Gastrocnemius medialis (tissue), 4 donors: ENCODE measurements around the gene OR6X1. TPM values are rescaled to one million over a fixed set of nuclear protein-coding genes. Genes with fewer than 3 reads are reported as not detected.

ENCODE experiments used
- ATAC-seq, 2 donors: fragments of 150-250 bp; one replicate each; pipeline ENCODE4 v1.9.1; 2016
- DNase-seq, 2 donors: peaks; one replicate each; pipeline ENCODE4 v3.0.0-alpha.2; 2019
- H3K27ac ChIP-seq, 4 donors: fragments of 200-600 bp; sonication (generic); 1 replicate in 1 of 4; 2 replicates in 3 of 4; pipeline ENCODE4 v1.5.1; 2016 to 2018; ENCODE audit warnings: mild to moderate bottlenecking in 2 of 4, moderate library complexity in 1 of 4
- H3K27me3 ChIP-seq, 3 donors: fragments of 200-600 bp; sonication (generic) in 2 of 3; 1 replicate in 1 of 3; 2 replicates in 2 of 3; pipeline versions ENCODE4 v1.5.1 to v1.6.0; 2016 to 2019; ENCODE audit warnings: mild to moderate bottlenecking in 1 of 3, moderate library complexity in 1 of 3
- H3K36me3 ChIP-seq, 2 donors: fragments of 200-600 bp; sonication (generic) in 1 of 2; one replicate each; pipeline ENCODE4 v1.5.1; 2017 to 2018
- H3K4me1 ChIP-seq, 2 donors: fragments of 200-600 bp; sonication (generic) in 1 of 2; one replicate each; pipeline ENCODE4 v1.5.1; 2016 to 2017; ENCODE audit warnings: mild to moderate bottlenecking in 2 of 2
- H3K4me3 ChIP-seq, 4 donors: fragments of 200-600 bp; sonication (generic) in 3 of 4; 1 replicate in 1 of 4; 2 replicates in 3 of 4; pipeline ENCODE4 v1.5.1; 2016 to 2019; ENCODE audit warnings: mild to moderate bottlenecking in 2 of 4
- H3K9me3 ChIP-seq, 3 donors: fragments of 200-600 bp; sonication (generic) in 2 of 3; 1 replicate in 1 of 3; 2 replicates in 2 of 3; pipeline ENCODE4 v1.5.1; 2016 to 2019
- POLR2A ChIP-seq, 2 donors: fragments of 450-650 bp; IDR thresholded peaks; one replicate each; pipeline ENCODE4 v1.6.1; 2017; ENCODE audit warnings: antibody characterized with exemption in 2 of 2, mild to moderate bottlenecking in 2 of 2, moderate library complexity in 2 of 2
- in situ Hi-C, 4 donors: fragments of 200-750 bp; cut with MboI; loops; one replicate each; pipeline versions ENCODE4 v1.15.0 to v1.8.0; 2017; ENCODE audit warnings: low sequenced_read_pairs in 4 of 4
- intact Hi-C: fragments of 100-400 bp; cut with DNase I; formaldehyde crosslinking; loops from one replicate; pipeline ENCODE4 v1.15.1; 2023; ENCODE audit warnings: low total_unique reads
- total RNA-seq, 4 donors: library from RNA; depleted of rRNA; stranded (reverse); fragments of >200 nt; gene quantifications; one replicate each; pipeline versions ENCODE4 v1.1.0 to v1.2.3, GENCODE V29; 2016
- TF ChIP-seq, protein P1 (sequence below), 5 experiments: fragments of 450-650 bp in 3 of 5; fragments of 200-600 bp in 2 of 5; sonication (generic) in 2 of 5; IDR thresholded peaks in 4 of 5; conservative IDR thresholded peaks in 1 of 5; 1 replicate in 4 of 5; 2 replicates in 1 of 5; pipeline ENCODE4 v1.5.1; 2016 to 2019; ENCODE audit warnings: antibody characterized with exemption in 5 of 5, mild to moderate bottlenecking in 3 of 5, moderate library complexity in 3 of 5

The OR6X1 gene
- total RNA-seq, 4 donors from 2014 or later: not detected

DNA sequence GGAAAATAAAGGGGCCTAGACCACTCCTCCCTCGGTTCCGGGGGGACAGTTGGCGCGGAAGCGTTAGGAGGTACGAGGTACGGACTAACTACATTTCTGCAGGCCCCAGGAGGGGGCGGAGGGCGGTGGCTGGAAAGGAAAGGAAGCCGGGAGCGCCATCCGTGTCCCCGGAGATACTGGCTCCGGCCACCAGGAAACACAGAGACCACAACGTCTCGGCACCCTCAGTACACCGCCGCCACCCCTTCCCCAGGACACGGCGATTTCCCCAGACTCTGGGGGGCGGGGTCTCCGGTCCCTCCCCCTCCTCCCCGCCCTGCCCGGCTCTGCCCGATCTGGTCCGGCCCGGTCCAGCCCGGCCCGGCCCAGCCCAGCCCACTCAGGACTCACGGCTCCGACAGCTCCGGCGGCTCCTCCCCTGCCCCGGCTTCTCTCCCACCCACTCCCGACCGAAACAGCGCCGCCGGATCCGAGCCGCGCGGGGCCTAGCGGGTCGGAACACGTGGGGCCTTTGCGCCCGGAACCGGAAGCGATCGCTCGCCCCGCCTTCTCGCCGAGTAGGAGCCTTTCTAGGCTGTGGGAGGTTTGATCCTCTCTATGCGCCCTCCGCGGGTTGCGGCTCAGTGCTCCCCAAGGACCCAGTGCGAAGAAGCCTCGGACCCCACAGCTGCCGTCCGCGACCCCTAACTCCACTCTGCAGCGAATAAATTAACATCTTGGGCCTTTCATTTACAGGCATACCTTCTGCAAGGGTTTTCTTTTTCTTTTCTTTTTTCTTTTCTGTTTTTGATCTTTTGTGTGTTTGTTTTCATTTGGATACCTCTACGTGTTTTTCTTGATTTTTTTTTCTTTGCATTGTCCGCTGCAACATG is 12.9 kb downstream of the OR6X1 start, which contains the start of gene ZNF202:
Gene ZNF202 (minus strand): TSS at position 502 of the 872 bp plus-strand sequence. CDS start 10,772 bp downstream, outside the sequence.
- Histone ChIP-seq H3K36me3 (peaks cover 0 to 15% of the 10 kb centered on the region in 2 donors), H3K4me3 (peak within 1 kb of the TSS; percentile 84 to 95 (median 89)), H3K27me3 (no peaks in the 10 kb centered on the region), H3K27ac (peak within 1 kb of the TSS; percentile 87 to 92 (median 91)), H3K4me1 (peaks cover 20% of the 10 kb centered on the region in 2 donors), H3K9me3 (no peaks in the 10 kb centered on the region)
- DNase-seq (peak; percentile 81 to 85), ATAC-seq (peak; percentile 99)
- TF ChIP-seq, protein P1, sequence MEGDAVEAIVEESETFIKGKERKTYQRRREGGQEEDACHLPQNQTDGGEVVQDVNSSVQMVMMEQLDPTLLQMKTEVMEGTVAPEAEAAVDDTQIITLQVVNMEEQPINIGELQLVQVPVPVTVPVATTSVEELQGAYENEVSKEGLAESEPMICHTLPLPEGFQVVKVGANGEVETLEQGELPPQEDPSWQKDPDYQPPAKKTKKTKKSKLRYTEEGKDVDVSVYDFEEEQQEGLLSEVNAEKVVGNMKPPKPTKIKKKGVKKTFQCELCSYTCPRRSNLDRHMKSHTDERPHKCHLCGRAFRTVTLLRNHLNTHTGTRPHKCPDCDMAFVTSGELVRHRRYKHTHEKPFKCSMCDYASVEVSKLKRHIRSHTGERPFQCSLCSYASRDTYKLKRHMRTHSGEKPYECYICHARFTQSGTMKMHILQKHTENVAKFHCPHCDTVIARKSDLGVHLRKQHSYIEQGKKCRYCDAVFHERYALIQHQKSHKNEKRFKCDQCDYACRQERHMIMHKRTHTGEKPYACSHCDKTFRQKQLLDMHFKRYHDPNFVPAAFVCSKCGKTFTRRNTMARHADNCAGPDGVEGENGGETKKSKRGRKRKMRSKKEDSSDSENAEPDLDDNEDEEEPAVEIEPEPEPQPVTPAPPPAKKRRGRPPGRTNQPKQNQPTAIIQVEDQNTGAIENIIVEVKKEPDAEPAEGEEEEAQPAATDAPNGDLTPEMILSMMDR (IDR thresholded peaks at IDR 0.05 in 4 of 5, conservative IDR thresholded peaks at IDR 0.05 in 1 of 5): peak in 1 of 5 experiments; percentile 31
- peak; percentile 53 to 58 for TF ChIP-seq POLR2A (IDR thresholded peaks at IDR 0.05)
- in situ Hi-C loops (no loop called here), intact Hi-C loops (no loop called here)

DNA sequence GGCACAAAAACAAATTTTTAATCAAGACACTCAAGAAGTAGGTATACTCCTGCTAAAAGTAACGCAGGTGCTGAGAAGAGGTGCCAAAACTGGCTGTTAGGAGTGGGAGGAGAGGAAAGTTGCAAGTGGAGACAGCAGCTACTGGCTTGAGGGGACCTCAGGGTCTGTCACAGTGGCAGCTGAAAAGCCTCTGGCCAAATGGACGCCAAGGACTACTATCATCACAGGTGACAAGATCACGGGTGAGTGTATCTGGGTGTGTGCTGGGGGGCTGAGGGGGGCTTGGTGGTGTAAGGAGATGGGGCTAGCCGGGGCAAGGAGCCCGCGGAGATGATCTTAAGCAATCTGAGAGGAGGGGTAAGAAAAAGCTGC is 13.5 kb downstream of the OR6X1 start:
- DNase-seq: no peak
- no peak for ATAC-seq
- Histone ChIP-seq H3K27me3 (no peaks in the 10 kb centered on the region), H3K4me3 (peak overlapping the region; percentile 84 to 95 (median 89)), H3K27ac (peak overlapping the region; percentile 87 to 92 (median 91)), H3K4me1 (peaks cover 20% of the 10 kb centered on the region in 2 donors), H3K9me3 (no peaks in the 10 kb centered on the region), H3K36me3 (peaks cover 0 to 15% of the 10 kb centered on the region in 2 donors)
- intact Hi-C loops (no loop called here), in situ Hi-C loops (no loop called here)
- TF ChIP-seq, protein P1 (IDR thresholded peaks at IDR 0.05 in 4 of 5, conservative IDR thresholded peaks at IDR 0.05 in 1 of 5): no peak
- TF ChIP-seq POLR2A (IDR thresholded peaks at IDR 0.05): no peak

DNA sequence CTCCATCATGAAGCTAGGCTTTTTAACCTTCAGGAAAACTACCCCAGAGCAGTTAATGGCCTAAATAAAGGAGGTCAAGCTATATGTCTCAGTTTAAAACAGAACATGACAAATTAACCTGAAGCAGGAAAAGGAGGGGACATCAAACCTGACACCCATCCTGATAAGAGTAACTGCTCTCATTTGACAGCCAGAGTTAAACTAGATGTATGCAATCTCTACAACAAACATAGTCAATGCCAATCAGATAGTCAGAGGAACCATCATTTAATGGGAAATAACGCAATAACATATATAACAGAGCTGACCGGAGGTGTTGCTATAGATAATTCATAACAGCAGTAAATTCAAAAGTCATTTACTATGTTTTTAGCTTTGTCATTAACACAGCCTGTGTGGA is 15.9 kb downstream of the OR6X1 start:
- in situ Hi-C loops (no loop called here), intact Hi-C loops (no loop called here)
- no peaks in the 10 kb centered on the region for H3K9me3 ChIP-seq

DNA sequence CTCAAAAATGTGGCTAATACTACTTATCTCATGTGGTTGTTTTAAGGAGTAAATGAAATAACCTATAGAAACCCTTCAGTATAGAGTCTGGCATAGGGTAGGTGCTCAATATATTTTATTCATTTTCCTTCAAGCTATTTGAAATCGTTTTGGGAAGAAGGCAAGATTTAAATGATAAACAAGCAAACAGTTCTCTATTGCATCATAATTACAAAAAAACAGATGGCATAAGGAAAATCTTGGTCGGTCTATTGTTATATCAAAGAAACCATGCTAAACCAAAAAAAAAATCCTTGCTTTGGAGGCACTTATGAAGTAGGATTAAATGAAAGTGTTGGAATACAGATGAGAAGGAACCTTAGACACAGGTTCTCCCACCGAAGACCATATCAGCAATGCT is 17.5 kb downstream of the OR6X1 start:
- Histone ChIP-seq H3K4me1 (peaks cover 11 to 14% of the 10 kb centered on the region in 2 donors), H3K9me3 (no peaks in the 10 kb centered on the region), H3K36me3 (peaks cover 0 to 30% of the 10 kb centered on the region in 2 donors), H3K27ac (no peak overlapping the region), H3K4me3 (no peak overlapping the region), H3K27me3 (no peaks in the 10 kb centered on the region)
- ATAC-seq (no peak), DNase-seq (no peak)
- intact Hi-C loops: no loop called here
- no peak for TF ChIP-seq POLR2A (IDR thresholded peaks at IDR 0.05)
- in situ Hi-C loops: no loop called here

More for the DNA sequence above, 15.9 kb downstream of the OR6X1 start:
- Histone ChIP-seq H3K4me1 (peaks cover 20% of the 10 kb centered on the region in 2 donors), H3K27me3 (no peaks in the 10 kb centered on the region), H3K27ac (no peak overlapping the region), H3K36me3 (peaks cover 0 to 26% of the 10 kb centered on the region in 2 donors), H3K4me3 (no peak overlapping the region)
- no peak for TF ChIP-seq POLR2A (IDR thresholded peaks at IDR 0.05)
- TF ChIP-seq, protein P1 (IDR thresholded peaks at IDR 0.05 in 4 of 5, conservative IDR thresholded peaks at IDR 0.05 in 1 of 5): no peak
- no peak for ATAC-seq
- no peak for DNase-seq

DNA sequence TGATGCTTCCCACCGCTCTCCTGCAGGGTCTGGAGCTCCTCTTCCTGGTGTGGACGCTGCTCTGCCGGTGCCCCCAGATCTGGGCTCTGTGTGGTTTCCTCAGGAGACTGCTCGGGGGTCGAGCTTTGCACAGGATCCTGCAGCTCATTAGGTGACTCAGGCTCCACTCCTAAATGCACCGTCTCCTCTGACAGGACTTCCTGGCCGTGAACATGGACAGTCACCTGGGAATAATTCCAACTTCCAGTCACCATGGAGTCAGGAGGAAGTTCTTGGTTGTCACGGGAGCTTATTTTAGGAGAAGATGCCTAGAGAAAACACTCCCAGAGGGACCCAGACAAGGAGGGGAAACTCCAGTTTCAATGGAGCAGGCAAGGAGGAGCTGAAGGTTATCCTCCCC is 24.7 kb downstream of the OR6X1 start:
- DNase-seq (no peak), ATAC-seq (no peak)
- in situ Hi-C loops (no loop called here), intact Hi-C loops (no loop called here)
- Histone ChIP-seq H3K36me3 (peaks cover 7 to 75% of the 10 kb centered on the region in 2 donors), H3K9me3 (no peaks in the 10 kb centered on the region), H3K27ac (no peak overlapping the region), H3K4me3 (no peak overlapping the region), H3K4me1 (no peaks in the 10 kb centered on the region), H3K27me3 (no peaks in the 10 kb centered on the region)
- TF ChIP-seq, protein P1 (IDR thresholded peaks at IDR 0.05 in 4 of 5, conservative IDR thresholded peaks at IDR 0.05 in 1 of 5): no peak
- TF ChIP-seq POLR2A (IDR thresholded peaks at IDR 0.05): no peak
